Measurements from ENCODE around the gene DAD1. TPM values are rescaled to one million over a fixed set of nuclear protein-coding genes. Genes with fewer than 3 reads are reported as not detected.
A peak's percentile ranks its signal among the peaks of the same experiment; 100 is the strongest.
"Not testable (repeated sequence)": the region's sequence is repeated elsewhere in the genome, so short reads cannot be mapped to it uniquely, and the experiment has no call there.

Gene DAD1
- total and polyA plus RNA-seq, 8 donors: 36.8 to 236 (median 172) TPM; not detected in 1

- no peak for DNase-seq
- Histone ChIP-seq H3K4me1 (peaks cover 49 to 90% (median 66%) of the 10 kb centered on the region in 4 donors), H3K9me3 (no peaks in the 10 kb centered on the region), H3K27ac (peak overlapping the region in 4 of 5 donors; percentile 82 to 91 (median 85)), H3K27me3 (no peaks in the 10 kb centered on the region), H3K36me3 (peaks cover 7 to 62% (median 50%) of the 10 kb centered on the region in 4 donors), H3K4me3 (no peak overlapping the region)
- WGBS, 5 donors: 66 to 85% (median 70%) methylated on average over 6 of the region's 6 CpGs
- TF ChIP-seq EP300 (IDR thresholded peaks at IDR 0.05) (no peak), POLR2AphosphoS5 (IDR thresholded peaks at IDR 0.05) (no peak), POLR2A (IDR thresholded peaks at IDR 0.05) (no peak)
- TF ChIP-seq, protein P1, sequence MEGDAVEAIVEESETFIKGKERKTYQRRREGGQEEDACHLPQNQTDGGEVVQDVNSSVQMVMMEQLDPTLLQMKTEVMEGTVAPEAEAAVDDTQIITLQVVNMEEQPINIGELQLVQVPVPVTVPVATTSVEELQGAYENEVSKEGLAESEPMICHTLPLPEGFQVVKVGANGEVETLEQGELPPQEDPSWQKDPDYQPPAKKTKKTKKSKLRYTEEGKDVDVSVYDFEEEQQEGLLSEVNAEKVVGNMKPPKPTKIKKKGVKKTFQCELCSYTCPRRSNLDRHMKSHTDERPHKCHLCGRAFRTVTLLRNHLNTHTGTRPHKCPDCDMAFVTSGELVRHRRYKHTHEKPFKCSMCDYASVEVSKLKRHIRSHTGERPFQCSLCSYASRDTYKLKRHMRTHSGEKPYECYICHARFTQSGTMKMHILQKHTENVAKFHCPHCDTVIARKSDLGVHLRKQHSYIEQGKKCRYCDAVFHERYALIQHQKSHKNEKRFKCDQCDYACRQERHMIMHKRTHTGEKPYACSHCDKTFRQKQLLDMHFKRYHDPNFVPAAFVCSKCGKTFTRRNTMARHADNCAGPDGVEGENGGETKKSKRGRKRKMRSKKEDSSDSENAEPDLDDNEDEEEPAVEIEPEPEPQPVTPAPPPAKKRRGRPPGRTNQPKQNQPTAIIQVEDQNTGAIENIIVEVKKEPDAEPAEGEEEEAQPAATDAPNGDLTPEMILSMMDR (IDR thresholded peaks at IDR 0.05): no peak
- intact Hi-C loops (cut with DNase I; ENCODE audit: low total_unique reads): no loop called here
Observed at GRCh38 chr14:22569106-22569736, 19.8 kb downstream of the DAD1 start.

DNA sequence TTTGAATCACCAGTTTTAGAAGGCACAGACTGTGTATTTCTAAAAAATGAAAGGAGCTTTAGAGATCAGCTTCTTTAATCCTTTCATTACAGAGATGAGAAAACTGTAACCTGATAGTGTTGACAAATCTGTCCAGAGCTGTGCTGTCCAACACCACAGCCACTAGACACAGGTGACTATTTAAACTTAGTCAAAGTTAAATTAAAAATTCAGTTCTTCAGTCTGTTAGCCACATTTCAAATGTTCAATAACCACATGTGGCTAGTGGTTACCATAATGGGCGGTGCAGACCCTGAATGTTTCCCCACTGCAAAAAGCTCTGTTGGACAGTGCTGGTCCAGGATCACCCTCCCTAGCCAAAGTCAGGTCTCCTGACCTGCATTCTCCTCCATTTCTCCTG, 21.6 kb downstream of the DAD1 start:
- Histone ChIP-seq H3K36me3 (peaks cover 7 to 54% (median 40%) of the 10 kb centered on the region in 4 donors), H3K27ac (peak overlapping the region; percentile 82 to 91 (median 85)), H3K27me3 (no peaks in the 10 kb centered on the region), H3K9me3 (no peaks in the 10 kb centered on the region), H3K4me3 (no peak overlapping the region), H3K4me1 (peaks cover 63 to 99% (median 75%) of the 10 kb centered on the region in 4 donors)
- TF ChIP-seq POLR2A (IDR thresholded peaks at IDR 0.05) (no peak), POLR2AphosphoS5 (IDR thresholded peaks at IDR 0.05) (no peak), EP300 (IDR thresholded peaks at IDR 0.05) (no peak)
- TF ChIP-seq, protein P1 (IDR thresholded peaks at IDR 0.05): no peak
- 83 to 90% (median 85%) methylated on average over 1 of the region's 1 CpG for WGBS, 5 donors
- intact Hi-C loops (cut with DNase I; ENCODE audit: low total_unique reads): no loop called here
- no peak for DNase-seq

DNA sequence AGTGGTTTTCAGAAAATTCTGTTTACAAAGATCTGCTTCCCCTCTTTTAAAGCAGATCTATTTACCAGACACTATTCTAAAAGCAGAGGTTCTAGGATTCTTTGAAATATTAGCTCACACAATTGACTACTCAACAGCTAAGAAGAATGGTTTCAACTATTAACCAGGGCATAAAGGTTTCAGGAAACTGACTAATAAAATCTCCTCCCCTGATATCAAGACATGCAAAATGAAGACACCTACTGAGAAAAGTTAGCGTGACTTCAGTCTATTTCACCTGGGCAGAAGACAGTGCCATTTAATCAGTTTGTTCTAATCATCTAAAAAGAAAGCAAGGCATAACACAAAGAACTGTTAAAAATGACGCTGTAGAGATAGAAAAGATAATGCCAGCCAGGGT, 22.2 kb downstream of the DAD1 start:
- Histone ChIP-seq H3K4me1 (peaks cover 65 to 99% (median 78%) of the 10 kb centered on the region in 4 donors), H3K36me3 (peaks cover 7 to 54% (median 34%) of the 10 kb centered on the region in 4 donors), H3K27me3 (no peaks in the 10 kb centered on the region), H3K27ac (peak overlapping the region in 4 of 5 donors; percentile 82 to 91 (median 85)), H3K4me3 (no peak overlapping the region), H3K9me3 (no peaks in the 10 kb centered on the region)
- TF ChIP-seq, protein P1 (IDR thresholded peaks at IDR 0.05): no peak
- no peak for TF ChIP-seq POLR2A (IDR thresholded peaks at IDR 0.05)
- TF ChIP-seq EP300 (IDR thresholded peaks at IDR 0.05): no peak
- TF ChIP-seq POLR2AphosphoS5 (IDR thresholded peaks at IDR 0.05): no peak
- no peak for DNase-seq
- intact Hi-C loops (cut with DNase I; ENCODE audit: low total_unique reads): no loop called here
- 30 to 56% (median 36%) methylated on average over 2 of the region's 2 CpGs for WGBS, 5 donors

GRCh38 chr14:22566266-22566665, 22.8 kb downstream of the DAD1 start:
- H3K27ac ChIP-seq: peak overlapping the region; percentile 81 to 91 (median 85)
- H3K9me3 ChIP-seq; intact Hi-C loops (cut with DNase I; ENCODE audit: low total_unique reads); H3K27me3 ChIP-seq; H3K4me3 ChIP-seq; DNase-seq: not testable (repeated sequence)
- 35 to 59% (median 56%) methylated on average over 9 of the region's 9 CpGs for WGBS, 5 donors
- H3K4me1 ChIP-seq: peaks cover 71 to 100% (median 84%) of the 10 kb centered on the region in 4 donors
- H3K36me3 ChIP-seq: peaks cover 7 to 48% (median 28%) of the 10 kb centered on the region in 4 donors

DNA sequence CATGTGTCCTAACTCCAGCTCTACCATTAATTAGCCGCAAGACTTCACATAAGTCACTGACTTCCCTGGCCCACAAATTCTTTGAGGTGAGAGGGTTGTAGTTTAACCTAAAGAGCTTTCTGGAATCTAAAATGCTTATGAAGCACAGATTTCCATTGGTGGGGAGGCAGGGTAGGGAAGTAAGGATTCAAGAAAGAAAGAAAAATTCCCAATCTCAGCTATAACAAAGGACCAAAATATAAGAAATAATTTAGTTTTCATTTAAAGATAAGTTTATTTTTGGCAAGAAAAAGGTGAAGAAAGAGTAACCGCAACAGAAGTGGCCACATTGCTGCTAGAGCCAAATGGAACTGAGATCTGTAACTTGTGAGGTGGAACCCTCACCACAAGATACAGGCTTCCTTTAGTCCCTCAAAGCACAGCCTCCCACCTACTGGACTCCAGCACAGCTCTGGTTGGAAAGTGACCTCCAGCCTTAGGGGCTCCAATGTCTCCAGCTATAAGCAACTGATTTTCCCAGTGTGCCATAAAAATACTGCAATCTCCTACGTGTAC, 23.6 kb downstream of the DAD1 start:
- no peak for DNase-seq
- Histone ChIP-seq H3K9me3 (no peaks in the 10 kb centered on the region), H3K27ac (peak overlapping the region; percentile 82 to 91 (median 85)), H3K36me3 (peaks cover 7 to 48% (median 26%) of the 10 kb centered on the region in 4 donors), H3K27me3 (no peaks in the 10 kb centered on the region), H3K4me3 (no peak overlapping the region), H3K4me1 (peaks cover 67 to 100% (median 84%) of the 10 kb centered on the region in 4 donors)
- TF ChIP-seq, protein P1 (IDR thresholded peaks at IDR 0.05): no peak
- no peak for TF ChIP-seq EP300 (IDR thresholded peaks at IDR 0.05)
- no peak for TF ChIP-seq POLR2AphosphoS5 (IDR thresholded peaks at IDR 0.05)
- TF ChIP-seq POLR2A (IDR thresholded peaks at IDR 0.05): no peak
- 64 to 70% (median 65%) methylated on average over 3 of the region's 3 CpGs for WGBS, 5 donors
- intact Hi-C loops (cut with DNase I; ENCODE audit: low total_unique reads): no loop called here
